HEK293T (cell line): Measurements from ENCODE around the gene UGGT2.
"Not testable (repeated sequence)": the region's sequence is repeated elsewhere in the genome, so short reads cannot be mapped to it uniquely, and the experiment has no call there.

Experiments used
- CTCF ChIA-PET: fragments of 350-600 bp; formaldehyde crosslinking; extraction: SDS; loops from one replicate; lab custom pipeline; 2021; ENCODE audit warnings: antibody characterized with exemption, inconsistent platforms; lab: Yijun Ruan, JAX
- POLR2A ChIA-PET: fragments of 350-600 bp; formaldehyde crosslinking; extraction: SDS; loops from one replicate; lab custom pipeline; 2020; ENCODE audit warnings: antibody characterized with exemption, inconsistent platforms; lab: Yijun Ruan, JAX
- DNase-seq: peaks from one replicate; pipeline ENCODE4 v3.0.0; 2012; ENCODE audit warnings: mixed read lengths; ENCODE audit errors: extremely low spot score
- ARNT ChIP-seq: fragments of 450-650 bp; IDR thresholded peaks from 2 replicates; pipeline ENCODE4 v1.6.1; 2017; ENCODE audit warnings: mild to moderate bottlenecking
- BHLHE40 ChIP-seq: fragments of 450-650 bp; IDR thresholded peaks from 2 replicates; pipeline ENCODE4 v1.6.1; 2016; ENCODE audit warnings: mild to moderate bottlenecking, moderate library complexity, borderline replicate concordance
- CTBP1 ChIP-seq: fragments of 450-650 bp; IDR thresholded peaks from 2 replicates; pipeline ENCODE4 v1.6.1; 2016; ENCODE audit warnings: borderline replicate concordance
- ELF4 ChIP-seq: fragments of 450-650 bp; IDR thresholded peaks from 2 replicates; pipeline ENCODE4 v1.6.1; 2017; ENCODE audit warnings: antibody characterized with exemption
- FOXA1 ChIP-seq: fragments of 450-650 bp; IDR thresholded peaks from 2 replicates; pipeline ENCODE4 v1.6.1; 2016; ENCODE audit warnings: mild to moderate bottlenecking
- FOXK2 ChIP-seq: fragments of 450-650 bp; IDR thresholded peaks from 2 replicates; pipeline ENCODE4 v1.6.1; 2016; ENCODE audit warnings: mild to moderate bottlenecking
- FOXM1 ChIP-seq: fragments of 450-650 bp; IDR thresholded peaks from 2 replicates; pipeline ENCODE4 v1.6.1; 2017; ENCODE audit warnings: mild to moderate bottlenecking, borderline replicate concordance
- HDGF ChIP-seq: fragments of 450-650 bp; IDR thresholded peaks from 2 replicates; pipeline ENCODE4 v1.6.1; 2017; ENCODE audit warnings: antibody characterized with exemption, borderline replicate concordance
- L3MBTL2 ChIP-seq: fragments of 450-650 bp; conservative IDR thresholded peaks from 2 replicates; pipeline ENCODE4 v1.6.1; 2016; ENCODE audit warnings: mild to moderate bottlenecking
- LEF1 ChIP-seq: fragments of 450-650 bp; IDR thresholded peaks from 2 replicates; pipeline ENCODE4 v1.6.1; 2017; ENCODE audit warnings: mild to moderate bottlenecking, borderline replicate concordance
- NFRKB ChIP-seq: fragments of 450-650 bp; IDR thresholded peaks from 2 replicates; pipeline ENCODE4 v1.6.1; 2016; ENCODE audit warnings: mild to moderate bottlenecking, moderate library complexity
- SP1 ChIP-seq: fragments of 450-650 bp; IDR thresholded peaks from 2 replicates; pipeline ENCODE4 v1.6.1; 2017
- SUZ12 ChIP-seq: fragments of 450-650 bp; IDR thresholded peaks from 2 replicates; pipeline ENCODE4 v1.6.1; 2016; ENCODE audit warnings: mild to moderate bottlenecking
- TARDBP ChIP-seq: fragments of 450-650 bp; IDR thresholded peaks from 2 replicates; pipeline ENCODE4 v1.6.1; 2016
- ZNF384 ChIP-seq: fragments of 450-650 bp; IDR thresholded peaks from 2 replicates; pipeline ENCODE4 v1.6.1; 2016
- TF ChIP-seq, protein P1 (sequence below): fragments of 450-650 bp; IDR thresholded peaks from 2 replicates; pipeline ENCODE4 v1.6.1; 2016

UGGT2 gene

GRCh38 chr13:95797016-95797415 lies 256.2 kb downstream of the UGGT2 start:
- no peak for TF ChIP-seq ZNF384
- no peak for TF ChIP-seq SP1
- TF ChIP-seq, protein P1, sequence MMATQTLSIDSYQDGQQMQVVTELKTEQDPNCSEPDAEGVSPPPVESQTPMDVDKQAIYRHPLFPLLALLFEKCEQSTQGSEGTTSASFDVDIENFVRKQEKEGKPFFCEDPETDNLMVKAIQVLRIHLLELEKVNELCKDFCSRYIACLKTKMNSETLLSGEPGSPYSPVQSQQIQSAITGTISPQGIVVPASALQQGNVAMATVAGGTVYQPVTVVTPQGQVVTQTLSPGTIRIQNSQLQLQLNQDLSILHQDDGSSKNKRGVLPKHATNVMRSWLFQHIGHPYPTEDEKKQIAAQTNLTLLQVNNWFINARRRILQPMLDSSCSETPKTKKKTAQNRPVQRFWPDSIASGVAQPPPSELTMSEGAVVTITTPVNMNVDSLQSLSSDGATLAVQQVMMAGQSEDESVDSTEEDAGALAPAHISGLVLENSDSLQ, result no peak
- no peak for TF ChIP-seq SUZ12
- POLR2A ChIA-PET, result no interaction called here
- CTCF ChIA-PET, result no interaction called here
- DNase-seq, result no peak

DNA sequence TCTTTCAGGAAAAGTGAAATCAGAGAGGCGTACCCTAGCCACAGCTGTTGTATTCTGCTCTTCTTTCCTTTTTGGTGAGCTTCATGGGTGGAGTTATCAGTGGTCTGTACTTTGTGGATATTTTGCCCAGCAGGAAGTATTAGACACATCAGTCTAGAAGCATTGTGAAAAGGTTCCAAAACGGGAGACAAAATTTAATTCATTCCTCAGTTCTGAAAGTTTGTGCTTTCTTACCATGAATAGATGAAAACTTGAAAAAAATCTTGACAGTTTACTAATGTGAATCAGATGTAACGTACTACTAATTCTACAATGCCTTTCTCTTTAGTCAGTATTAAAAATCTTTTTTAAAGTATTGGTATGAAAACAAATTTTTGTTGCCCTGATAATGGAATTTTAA lies 259.4 kb downstream of the UGGT2 start:
- no peak for DNase-seq
- ChIA-PET POLR2A (no interaction called here), CTCF (no interaction called here)
- TF ChIP-seq ELF4, result no peak
- no peak for TF ChIP-seq FOXA1
- TF ChIP-seq L3MBTL2, result no peak
- no peak for TF ChIP-seq ZNF384
- no peak for TF ChIP-seq CTBP1
- TF ChIP-seq, protein P1, result no peak
- TF ChIP-seq LEF1, result no peak
- no peak for TF ChIP-seq SP1
- TF ChIP-seq TARDBP, result no peak
- TF ChIP-seq ARNT, result no peak
- no peak for TF ChIP-seq FOXK2
- TF ChIP-seq FOXM1, result no peak

- CTCF ChIA-PET, result no interaction called here
Measured at GRCh38 chr13:95793018-95793555, 260.1 kb downstream of the UGGT2 start.

DNA sequence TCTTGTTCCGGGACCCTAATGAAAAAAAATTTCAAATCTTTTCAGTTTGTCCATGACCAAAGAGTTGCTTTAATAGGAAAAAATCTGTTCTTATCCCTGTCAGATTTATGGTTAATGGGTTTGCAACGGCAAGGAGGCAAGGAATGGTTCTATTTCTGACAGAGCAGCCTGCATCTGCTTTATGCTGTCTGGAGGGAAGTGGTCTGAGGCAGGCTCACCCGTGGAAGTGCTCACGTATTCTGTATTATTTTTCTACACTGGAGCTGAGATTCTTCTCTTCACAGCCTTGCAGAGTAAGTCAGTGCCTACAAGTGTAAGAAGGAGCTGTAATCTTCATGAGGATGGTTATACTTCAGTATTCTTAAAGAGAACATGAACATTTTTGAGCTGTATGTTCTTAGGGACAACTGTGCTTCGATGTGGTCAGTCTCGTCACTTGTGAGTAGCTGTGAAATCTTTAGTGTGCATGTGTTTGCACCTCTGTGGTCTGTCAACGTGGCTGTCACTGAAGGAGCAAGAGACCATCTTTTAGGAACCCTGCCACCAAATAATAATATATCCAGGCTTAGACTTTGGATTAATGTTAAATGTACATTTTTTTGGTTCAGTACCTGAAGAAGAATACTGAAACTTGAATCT lies 262.0 kb downstream of the UGGT2 start:
- ChIA-PET CTCF (interaction anchor here (0.6 kb wide), 1 partner anchor 14 kb away, joined by 3 read pairs; no protein-coding TSS in a partner anchor), POLR2A (no interaction called here)
- DNase-seq, result no peak
- TF ChIP-seq, protein P1, result no peak

More at GRCh38 chr13:95793018-95793555, 260.1 kb downstream of the UGGT2 start:
- POLR2A ChIA-PET, result no interaction called here
- TF ChIP-seq FOXM1, result no peak
- no peak for TF ChIP-seq CTBP1
- TF ChIP-seq ELF4, result no peak
- no peak for TF ChIP-seq SUZ12
- no peak for TF ChIP-seq BHLHE40
- TF ChIP-seq, protein P1, result no peak
- no peak for TF ChIP-seq FOXA1
- no peak for TF ChIP-seq FOXK2
- no peak for TF ChIP-seq HDGF
- no peak for TF ChIP-seq SP1
- TF ChIP-seq TARDBP, result no peak
- no peak for TF ChIP-seq ARNT
- no peak for TF ChIP-seq L3MBTL2
- no peak for TF ChIP-seq NFRKB
- no peak for TF ChIP-seq ZNF384
- no peak for TF ChIP-seq LEF1
- DNase-seq, result no peak

DNA sequence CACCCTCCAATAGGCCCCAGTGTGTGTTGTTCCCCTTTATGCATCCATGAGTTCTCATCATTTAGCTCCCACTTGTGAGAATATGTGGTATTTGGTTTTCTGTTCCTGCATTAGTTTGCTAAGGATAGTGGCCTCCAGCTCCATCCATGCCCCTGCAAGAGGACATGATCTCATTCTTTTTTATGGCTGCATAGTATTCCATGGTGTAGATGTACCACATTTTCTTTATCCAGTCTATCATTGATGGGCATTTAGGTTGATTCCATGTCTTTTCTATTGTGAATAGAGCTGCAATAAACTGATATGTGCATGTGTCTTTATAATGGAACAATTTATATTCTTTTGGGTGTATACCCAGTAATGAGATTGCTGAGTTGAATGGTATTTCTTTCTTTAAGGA lies 263.9 kb downstream of the UGGT2 start:
- DNase-seq, CTCF ChIA-PET, POLR2A ChIA-PET: not testable (repeated sequence)

DNA sequence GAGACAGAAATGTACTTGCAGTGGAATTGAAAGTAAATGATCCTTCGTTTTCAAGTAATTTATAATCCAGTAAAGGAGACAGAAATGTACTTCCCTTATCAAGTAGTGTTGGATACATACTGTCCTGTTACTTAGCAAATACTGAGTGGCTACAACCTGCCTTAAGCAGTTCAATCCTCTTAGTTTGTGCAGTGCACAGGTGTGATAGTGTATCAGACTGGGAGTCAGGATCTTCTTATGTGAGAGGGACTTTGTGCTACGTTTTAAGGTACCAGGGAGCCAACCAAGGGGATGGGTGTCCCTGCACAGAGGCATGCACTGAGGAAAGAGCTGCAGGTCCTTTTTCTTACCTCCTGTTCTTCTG lies 265.1 kb downstream of the UGGT2 start:
- ChIA-PET CTCF (no interaction called here), POLR2A (no interaction called here)
- no peak for TF ChIP-seq TARDBP
- TF ChIP-seq, protein P1, result no peak
- no peak for TF ChIP-seq SP1
- no peak for TF ChIP-seq SUZ12
- TF ChIP-seq ELF4, result no peak
- no peak for TF ChIP-seq LEF1
- TF ChIP-seq FOXA1, result no peak
- no peak for TF ChIP-seq NFRKB
- no peak for TF ChIP-seq BHLHE40
- TF ChIP-seq CTBP1, result no peak
- TF ChIP-seq HDGF, result no peak
- no peak for TF ChIP-seq FOXK2
- no peak for TF ChIP-seq ARNT
- no peak for TF ChIP-seq ZNF384
- TF ChIP-seq L3MBTL2, result no peak
- TF ChIP-seq FOXM1, result no peak
- DNase-seq, result no peak
